NCI-H226 (cell line): ENCODE measurements around the gene PYGO1.
"Not testable (repeated sequence)": the region's sequence is repeated elsewhere in the genome, so short reads cannot be mapped to it uniquely, and the experiment has no call there.

Experiments
- DNase-seq: peaks from one replicate; pipeline ENCODE4 v3.0.0-alpha.2; 2015

Gene PYGO1

DNA sequence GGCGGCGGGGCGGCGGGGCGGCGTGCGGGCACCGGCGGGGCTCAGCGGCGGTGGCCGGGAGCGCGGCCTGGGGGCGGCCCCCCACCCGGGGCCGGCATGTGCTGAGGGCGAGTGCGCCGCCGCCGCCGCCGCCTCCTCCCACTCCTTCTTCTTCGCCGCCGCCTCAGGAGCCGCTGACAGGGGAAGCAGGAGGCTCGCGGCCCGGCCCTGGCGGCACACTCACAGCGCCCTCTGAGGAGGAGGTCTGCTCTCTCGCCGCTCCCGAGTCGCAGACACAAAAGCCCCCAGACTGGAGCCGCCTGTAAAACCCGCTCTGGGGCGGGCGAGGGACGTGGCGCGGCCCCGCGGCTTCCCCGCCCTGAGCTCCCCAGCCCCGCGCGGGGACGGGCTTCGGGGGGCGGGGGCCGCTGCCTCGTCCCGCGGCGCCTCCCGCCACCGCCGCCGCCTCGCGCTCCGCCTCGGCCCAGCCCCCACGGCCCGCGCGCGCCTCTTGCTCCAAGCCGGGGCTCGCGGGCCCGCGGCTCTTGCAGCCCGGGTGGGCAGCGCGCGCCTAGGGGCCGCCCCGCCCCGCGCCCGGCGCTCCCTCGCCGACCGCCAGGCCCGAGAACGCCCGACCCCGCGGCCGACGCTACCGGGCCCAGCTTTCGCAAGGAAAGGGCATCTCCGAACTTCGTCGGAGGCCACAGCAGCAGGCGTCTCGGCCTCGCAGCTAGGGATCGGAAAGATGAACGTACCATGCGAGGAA, at the start of gene PYGO1:
PYGO1 (minus strand) TSS at position 276 of the 745 bp plus-strand sequence. CDS start 462 bp downstream, outside the sequence.
- peak; percentile 39 for DNase-seq

- DNase-seq, result no peak
These were observed 48.9 kb upstream of the PYGO1 start for GRCh38 chr15:55637086-55637485.

GRCh38 chr15:55633731-55634130, 45.6 kb upstream of the PYGO1 start:
- no peak for DNase-seq

DNA sequence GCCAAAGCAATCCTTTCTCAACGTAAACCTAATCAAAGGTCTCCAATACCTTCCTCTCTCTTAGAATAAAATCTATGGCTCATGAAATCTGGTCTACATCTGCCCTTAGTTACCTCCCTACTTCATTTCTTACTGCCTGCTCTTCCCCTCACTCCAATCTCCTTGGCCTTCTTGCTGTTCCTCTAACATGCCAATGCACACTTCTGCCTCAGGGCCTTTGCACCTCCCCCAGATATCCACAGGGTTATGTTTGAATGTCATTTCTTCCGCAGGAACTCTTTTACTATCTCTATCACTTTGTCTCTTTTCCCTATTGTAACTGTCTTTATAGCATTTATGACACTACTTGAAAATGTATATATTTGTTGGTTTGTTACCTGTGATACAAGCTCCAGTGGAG, 44.3 kb upstream of the PYGO1 start:
- DNase-seq, result no peak

DNA sequence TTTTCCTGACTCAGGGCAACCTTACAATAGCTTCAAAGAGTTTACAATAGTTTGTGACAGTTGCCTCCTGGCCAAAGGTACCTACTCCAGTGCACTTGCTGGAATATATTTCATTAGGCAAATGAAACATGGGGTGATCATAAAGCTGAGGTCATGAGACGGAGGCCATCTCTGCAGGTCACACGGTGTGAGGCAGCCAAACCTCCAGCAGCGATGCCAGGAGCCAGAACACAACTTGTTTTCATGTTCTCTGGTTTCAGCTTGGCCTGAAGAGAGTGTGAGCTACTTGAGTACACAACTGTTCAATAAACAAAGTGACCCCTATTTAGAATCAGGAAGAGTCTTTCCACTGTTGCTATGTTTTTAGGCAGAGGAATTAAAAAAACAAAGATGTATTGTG, 42.7 kb upstream of the PYGO1 start:
- DNase-seq, result no peak

GRCh38 chr15:55628369-55628730, 40.2 kb upstream of the PYGO1 start:
- DNase-seq, result no peak

GRCh38 chr15:55627730-55628368, 39.7 kb upstream of the PYGO1 start:
- DNase-seq, result peak; percentile 98

DNA sequence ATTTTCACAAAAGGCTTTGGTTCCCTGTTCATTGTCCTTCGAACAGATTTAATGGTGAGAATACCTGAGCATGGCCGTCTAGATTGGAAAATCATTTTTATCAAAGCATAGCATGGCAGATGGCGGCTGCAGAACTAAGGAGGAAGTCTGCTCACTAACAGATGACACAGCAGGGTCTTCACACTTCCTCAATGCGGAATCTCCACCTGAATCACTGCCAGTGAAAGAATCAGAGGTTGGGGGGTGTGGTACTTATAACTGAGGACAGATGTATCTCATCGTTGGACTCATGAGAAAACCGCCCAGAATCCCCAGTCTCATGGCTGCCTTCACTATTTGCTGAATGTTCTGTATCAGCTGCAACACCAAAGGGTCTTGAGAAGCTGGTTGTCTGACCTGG, 31.6 kb upstream of the PYGO1 start:
- no peak for DNase-seq

DNA sequence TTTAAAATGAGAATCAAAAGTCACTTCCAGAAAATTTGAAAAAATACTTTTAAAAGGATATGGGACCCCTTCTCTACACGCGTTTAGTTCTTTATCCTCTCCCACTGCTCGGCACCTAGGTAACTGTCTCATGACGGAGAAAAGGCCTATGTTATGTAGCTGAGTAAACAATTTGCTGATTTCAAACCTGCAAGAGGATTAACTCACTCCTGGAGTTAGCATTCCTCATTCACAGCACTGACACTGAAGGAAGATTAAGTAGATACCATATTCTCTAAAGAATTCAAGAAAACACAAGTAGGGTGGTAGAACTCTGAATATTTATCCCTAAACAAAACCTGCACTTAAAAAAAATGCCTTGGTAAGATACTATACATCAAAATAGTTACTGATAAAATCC, 30.2 kb upstream of the PYGO1 start:
- DNase-seq, result no peak

- DNase-seq, result no peak
These were observed 27.3 kb upstream of the PYGO1 start for GRCh38 chr15:55615445-55615844.

GRCh38 chr15:55613727-55614126, 25.6 kb upstream of the PYGO1 start:
- no peak for DNase-seq

DNA sequence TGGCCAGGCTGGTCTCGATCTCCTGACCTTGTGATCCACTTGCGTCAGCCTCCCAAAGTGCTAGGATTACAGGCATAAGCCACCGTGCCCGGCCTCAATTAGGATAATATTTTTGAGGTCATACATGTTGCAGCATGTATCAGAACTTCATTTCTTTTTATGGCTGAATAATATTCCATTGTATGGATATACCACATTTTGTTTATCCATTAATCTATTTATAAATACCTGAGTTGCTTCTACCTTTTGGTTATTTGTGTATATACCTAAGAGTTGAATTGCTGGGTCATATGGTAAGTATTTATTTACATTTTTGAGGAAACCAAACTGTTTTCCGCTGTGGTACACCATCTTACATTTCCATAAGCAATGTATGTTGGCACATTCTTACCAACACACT, 18.1 kb upstream of the PYGO1 start:
- no peak for DNase-seq

DNA sequence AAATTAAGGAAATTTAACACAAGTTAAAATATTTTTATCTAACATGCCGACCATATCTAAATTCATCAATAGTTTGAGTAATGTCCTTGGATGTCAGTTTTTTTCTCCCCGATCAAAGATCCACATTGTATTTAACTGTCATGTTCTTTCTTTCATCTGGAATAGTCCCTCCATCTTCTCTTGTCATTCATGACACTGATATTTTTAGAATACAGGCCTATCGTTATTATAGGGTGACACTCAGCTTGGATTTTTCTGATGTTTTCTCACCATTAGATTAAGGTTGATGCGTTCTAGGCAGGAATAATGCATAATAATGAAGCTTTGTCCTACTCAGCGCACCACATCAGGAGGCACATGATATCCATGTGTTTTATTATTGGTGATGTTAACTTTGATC, 13.2 kb upstream of the PYGO1 start:
- DNase-seq, result no peak

GRCh38 chr15:55599439-55599838, 11.3 kb upstream of the PYGO1 start:
- no peak for DNase-seq

- not testable (repeated sequence) for DNase-seq
These were observed 4.9 kb upstream of the PYGO1 start for GRCh38 chr15:55593019-55593418.

DNA sequence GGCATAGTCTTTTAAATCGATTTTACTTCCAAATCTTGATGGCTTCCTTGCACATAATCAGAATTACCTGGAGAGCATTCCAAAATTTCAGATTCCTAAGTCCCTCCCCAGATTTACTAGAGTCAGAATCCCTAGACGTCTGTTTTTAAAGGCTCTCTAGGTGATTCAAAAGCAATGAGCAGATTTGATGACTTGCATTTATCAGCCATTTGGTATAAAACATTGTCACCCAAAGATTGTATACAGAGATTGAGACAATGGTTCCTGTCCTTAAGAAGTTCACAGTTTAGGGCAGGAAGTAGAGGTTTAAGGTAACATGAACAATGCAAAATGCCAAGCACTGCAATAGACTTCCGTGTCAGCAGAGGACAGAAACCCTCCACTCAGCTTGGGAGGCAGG, 2.6 kb upstream of the PYGO1 start:
- no peak for DNase-seq

DNA sequence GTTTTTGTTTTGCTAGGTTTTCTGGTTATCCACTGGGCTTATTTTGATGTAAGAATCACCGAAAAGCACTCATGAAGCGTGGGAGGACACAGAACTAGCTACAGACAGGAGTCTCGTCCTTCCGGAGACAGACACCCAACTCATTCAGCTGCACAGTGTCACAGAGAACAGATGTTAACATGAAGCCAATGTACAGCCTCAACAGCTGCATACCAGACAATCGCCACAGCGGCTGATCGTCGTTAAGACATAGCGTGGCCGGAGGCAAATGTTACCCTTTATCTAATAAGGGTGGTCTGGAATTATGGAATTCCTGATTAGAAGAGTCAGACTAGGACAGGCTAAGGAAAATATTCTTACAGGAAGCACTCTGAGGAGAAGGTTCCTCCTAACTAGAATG, 1.1 kb upstream of the PYGO1 start:
- DNase-seq, result no peak

DNA sequence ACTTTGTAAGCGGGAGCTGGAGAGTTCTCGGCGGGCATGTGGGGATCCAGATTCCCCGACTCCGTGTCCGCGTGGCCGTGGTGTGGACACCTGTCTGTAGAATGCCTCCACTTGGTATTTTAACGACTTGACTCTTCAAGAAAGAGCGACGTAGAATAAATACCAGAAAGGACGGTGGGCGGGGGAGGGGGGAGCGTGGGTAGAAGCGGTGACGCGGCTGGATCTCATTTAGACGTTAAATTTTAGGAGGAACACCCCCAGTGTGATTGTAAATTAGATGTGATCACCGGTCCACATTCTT, 620 bp upstream of the PYGO1 start:
- no peak for DNase-seq

DNA sequence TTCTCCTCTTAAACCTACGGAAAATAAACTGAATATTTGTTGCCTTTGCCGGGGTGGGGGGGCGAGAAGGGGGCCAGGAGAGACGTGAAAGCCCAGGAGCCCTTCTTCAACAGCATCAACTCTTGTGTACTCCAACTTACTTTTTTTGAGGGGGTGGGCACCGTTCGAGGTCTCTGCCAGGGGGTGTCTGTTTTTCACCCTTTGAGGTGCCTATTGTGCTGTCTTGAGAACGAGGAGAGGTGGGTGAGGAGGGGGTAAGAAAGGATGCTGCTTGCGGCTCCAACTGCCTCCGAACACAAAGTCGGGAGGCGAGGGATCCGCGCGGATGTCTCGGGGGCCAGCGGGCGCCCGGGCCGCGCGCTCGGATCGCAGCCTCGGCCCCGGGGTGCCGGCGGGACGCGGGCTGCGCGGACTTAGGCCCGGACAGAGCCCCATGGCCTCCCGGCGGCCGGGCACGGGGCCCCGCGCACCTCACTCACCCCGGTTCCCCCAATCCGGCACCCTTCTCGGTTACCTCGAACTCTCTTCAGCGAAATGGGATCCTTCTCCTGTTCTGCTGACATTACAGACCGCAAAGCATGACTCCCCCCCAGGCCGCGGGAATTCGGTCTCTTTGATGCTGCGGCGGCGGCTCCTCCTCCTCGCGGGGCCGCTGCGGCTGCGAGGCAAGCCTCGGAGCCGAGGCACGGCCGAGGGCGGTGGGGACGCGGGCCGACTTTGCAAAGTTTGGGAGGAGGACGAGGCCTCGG, 650 bp downstream of the PYGO1 start:
- peak; percentile 6 for DNase-seq

DNA sequence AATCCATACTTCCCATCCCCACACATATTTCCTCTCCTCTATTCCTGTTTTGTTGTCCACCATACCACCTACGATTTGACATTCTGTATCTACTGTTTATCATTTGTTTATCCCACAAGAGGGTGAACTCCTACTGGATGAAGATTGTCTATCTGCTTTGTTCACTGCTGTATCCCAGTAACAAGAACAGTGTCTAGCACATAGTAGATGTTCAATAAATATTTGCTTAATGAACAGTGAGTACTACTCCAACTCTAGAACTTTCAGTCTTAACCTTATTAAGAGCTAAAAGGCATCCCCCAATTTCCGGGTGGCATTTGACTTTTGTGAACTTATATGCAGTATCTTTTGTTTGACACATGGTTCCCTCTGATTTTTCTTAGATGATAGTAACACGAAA, 1.3 kb downstream of the PYGO1 start:
- no peak for DNase-seq

DNA sequence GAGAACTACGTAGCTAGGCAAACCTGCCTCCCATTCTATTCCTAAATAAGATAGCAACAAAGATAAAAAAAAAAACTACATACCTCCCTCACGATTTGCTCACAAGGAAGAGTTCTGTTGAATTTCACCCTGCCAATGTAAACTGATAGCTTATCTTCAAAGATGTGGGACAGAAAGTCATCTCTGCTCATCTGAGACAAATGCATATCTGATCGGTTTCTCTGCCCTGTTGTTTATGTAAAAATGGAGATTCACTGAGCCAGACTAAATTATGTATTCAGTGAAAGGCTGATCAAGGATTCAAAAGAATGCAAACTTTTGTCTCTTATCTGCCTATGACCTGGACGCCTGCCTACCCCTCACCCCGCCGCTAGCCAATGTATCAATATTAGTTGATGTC, 11.2 kb downstream of the PYGO1 start:
- DNase-seq, result no peak

DNA sequence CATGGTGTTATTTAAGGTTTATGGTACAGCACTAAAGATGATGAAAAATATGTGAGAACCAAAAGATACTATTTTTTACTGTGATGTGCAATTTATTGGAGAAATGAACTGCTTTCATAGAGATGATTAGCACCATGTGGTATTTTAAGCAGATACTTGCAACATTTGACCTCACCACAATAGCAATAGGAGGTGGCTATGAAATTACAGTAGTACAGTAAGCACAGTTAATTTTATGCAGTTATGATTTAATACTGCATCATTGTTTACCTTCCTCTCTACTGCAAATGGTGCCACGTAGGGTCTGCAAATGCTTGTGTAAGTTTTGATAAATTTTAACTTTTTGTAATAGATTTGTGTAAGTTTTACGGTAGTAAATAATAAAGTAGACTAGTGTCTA, 14.0 kb downstream of the PYGO1 start:
- DNase-seq, result no peak

- DNase-seq, result no peak
These were observed 14.9 kb downstream of the PYGO1 start for GRCh38 chr15:55573224-55573623.
